Dedifferentiated amniotic fluid mesenchymal stem cell (primary cell): ENCODE results near the gene APOBEC3A.
"Not testable (repeated sequence)": the region's sequence is repeated elsewhere in the genome, so short reads cannot be mapped to it uniquely, and the experiment has no call there.

ENCODE experiments used
- DNase-seq: peaks from one replicate; pipeline ENCODE4 v3.0.0-alpha.2; 2016; ENCODE audit errors: extremely low spot score

Gene APOBEC3A

GRCh38 chr22:38943201-38943600 is 14.2 kb upstream of the APOBEC3A start:
- DNase-seq: no peak

- DNase-seq: no peak
Measured at GRCh38 chr22:38943882-38944281, 13.5 kb upstream of the APOBEC3A start.

GRCh38 chr22:38944653-38945052 is 12.8 kb upstream of the APOBEC3A start:
- no peak for DNase-seq

- not testable (repeated sequence) for DNase-seq
Measured at GRCh38 chr22:38945706-38946338, 11.6 kb upstream of the APOBEC3A start.

GRCh38 chr22:38946771-38947170 is 10.6 kb upstream of the APOBEC3A start:
- DNase-seq: no peak

- no peak for DNase-seq
Measured at GRCh38 chr22:38947321-38948140, 9.9 kb upstream of the APOBEC3A start.

GRCh38 chr22:38948181-38948940 is 9.0 kb upstream of the APOBEC3A start:
- DNase-seq: no peak

GRCh38 chr22:38949889-38950405 is 7.5 kb upstream of the APOBEC3A start:
- DNase-seq: no peak

GRCh38 chr22:38950527-38951295 is 6.7 kb upstream of the APOBEC3A start:
- DNase-seq: no peak

- no peak for DNase-seq
Measured at GRCh38 chr22:38951734-38952133, 5.7 kb upstream of the APOBEC3A start.

GRCh38 chr22:38952281-38952993 is 5.0 kb upstream of the APOBEC3A start:
- DNase-seq: no peak

GRCh38 chr22:38953091-38953490 is 4.3 kb upstream of the APOBEC3A start:
- no peak for DNase-seq

GRCh38 chr22:38953577-38954413 is 3.6 kb upstream of the APOBEC3A start:
- DNase-seq: no peak

- no peak for DNase-seq
Measured at GRCh38 chr22:38954414-38955043, 2.9 kb upstream of the APOBEC3A start.

GRCh38 chr22:38955250-38955905 is 2.0 kb upstream of the APOBEC3A start:
- no peak for DNase-seq

- no peak for DNase-seq
Measured at GRCh38 chr22:38955926-38956325, 1.5 kb upstream of the APOBEC3A start.

- DNase-seq: no peak
Measured at GRCh38 chr22:38956551-38956950, 858 bp upstream of the APOBEC3A start.

GRCh38 chr22:38957808-38958650 is 620 bp downstream of the APOBEC3A start:
- no peak for DNase-seq
